ENCODE results near the gene AADACL3.
"Not testable (repeated sequence)": the region's sequence is repeated elsewhere in the genome, so short reads cannot be mapped to it uniquely, and the experiment has no call there.

Gene AADACL3

GRCh38 chr1:12714710-12715475 lies 1.0 kb upstream of the AADACL3 start:
- DNase-seq (ENCODE audit: low read depth in 3 of 3) = no peak

DNA sequence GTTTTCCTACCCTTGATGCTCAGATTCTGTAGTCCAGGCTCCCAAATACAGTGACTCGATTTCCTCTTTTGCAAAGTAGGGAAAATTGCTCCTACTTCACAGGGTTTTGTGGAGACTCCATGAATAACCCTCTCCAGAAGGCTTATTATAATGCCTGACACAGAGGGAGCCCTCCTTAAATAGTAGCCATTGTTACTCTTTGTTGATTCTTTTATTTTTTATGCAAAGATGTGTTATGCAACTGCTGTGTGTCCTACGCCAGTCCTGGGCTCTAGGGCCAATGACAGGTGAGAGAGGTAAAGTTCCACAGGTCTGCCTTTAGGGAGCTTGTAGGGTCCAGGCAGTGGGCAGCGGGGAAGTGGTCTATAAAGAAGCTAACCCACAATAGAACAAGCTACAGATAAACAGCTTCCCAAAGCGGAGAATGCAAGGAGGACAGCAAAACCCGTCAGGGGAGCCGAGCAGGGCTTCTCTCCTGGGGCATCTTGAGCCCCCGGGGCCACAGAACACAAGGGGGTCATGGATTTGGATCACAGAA lies 1.5 kb downstream of the AADACL3 start:
- no peak for DNase-seq (ENCODE audit: low read depth in 3 of 3)

DNA sequence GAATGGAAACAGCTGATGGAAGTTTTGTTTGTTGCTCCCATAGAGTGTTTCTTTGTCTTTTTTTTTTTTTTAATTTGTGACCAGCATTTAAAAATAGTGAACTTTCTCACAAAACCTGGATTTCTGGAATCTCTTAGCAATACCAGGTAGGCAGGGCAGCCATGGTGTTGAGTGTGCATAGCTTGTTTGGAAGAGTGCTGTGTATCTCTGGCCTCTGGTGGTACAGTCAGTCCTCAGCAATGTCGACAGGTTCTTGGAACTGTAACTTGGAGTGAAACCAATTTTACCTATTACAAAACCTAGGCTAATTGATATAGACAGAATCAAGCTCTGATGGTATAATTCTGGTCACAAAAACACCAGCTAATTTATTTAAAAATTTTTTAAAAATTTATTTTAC lies 6.7 kb downstream of the AADACL3 start:
- DNase-seq (ENCODE audit: low read depth in 3 of 3) = no peak

- DNase-seq (ENCODE audit: low read depth in 3 of 3) = no peak
Observed at GRCh38 chr1:12728391-12728790, 12.5 kb downstream of the AADACL3 start.

DNA sequence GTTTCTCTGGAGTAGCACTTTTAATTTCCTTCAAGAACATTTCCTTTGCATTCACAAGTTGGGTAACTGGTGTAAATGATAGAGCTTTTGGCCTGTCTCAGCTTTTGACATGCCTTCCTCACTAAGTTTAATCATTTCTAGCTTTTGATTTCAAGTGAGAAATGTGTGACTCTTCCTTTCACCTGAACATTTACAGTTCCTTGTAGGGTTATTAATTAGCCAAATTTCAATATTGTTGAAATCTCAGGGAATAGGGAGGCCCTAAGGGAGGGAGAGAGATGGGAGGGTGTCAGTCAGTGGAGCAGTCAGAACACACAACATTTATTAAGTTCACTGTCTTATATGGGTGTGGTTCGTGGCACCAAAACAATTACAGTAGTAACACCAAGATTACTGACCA lies 14.2 kb downstream of the AADACL3 start:
- DNase-seq (ENCODE audit: low read depth in 3 of 3) = no peak

GRCh38 chr1:12731084-12731483 lies 15.2 kb downstream of the AADACL3 start:
- DNase-seq (ENCODE audit: low read depth in 3 of 3) = not testable (repeated sequence)

DNA sequence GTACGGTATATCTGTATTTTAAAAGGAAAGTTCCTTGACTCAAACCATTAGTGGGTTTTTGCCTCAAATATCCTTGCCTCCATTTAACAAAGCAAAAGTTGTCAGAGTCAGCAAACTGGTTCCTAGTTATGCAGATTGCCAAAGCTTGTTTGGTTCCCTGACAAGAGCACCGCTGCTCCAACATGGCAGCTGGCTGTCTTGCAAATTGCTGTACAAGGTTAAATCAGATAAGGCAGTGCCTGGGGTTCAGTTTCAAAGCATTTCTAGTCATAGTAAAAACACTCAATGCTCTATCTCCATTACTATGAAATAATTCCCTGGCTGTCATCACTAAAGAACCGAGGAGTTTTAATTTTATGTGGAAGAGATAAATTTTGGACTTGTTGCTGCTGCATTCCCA lies 18.7 kb downstream of the AADACL3 start:
- no peak for DNase-seq (ENCODE audit: low read depth in 3 of 3)

- DNase-seq (ENCODE audit: low read depth in 3 of 3) = no peak
Observed at GRCh38 chr1:12738934-12739333, 23.0 kb downstream of the AADACL3 start.

- DNase-seq (ENCODE audit: low read depth in 3 of 3) = no peak
Observed at GRCh38 chr1:12739613-12740012, 23.7 kb downstream of the AADACL3 start.

GRCh38 chr1:12741946-12742345 lies 26.0 kb downstream of the AADACL3 start:
- DNase-seq (ENCODE audit: low read depth in 3 of 3) = no peak

DNA sequence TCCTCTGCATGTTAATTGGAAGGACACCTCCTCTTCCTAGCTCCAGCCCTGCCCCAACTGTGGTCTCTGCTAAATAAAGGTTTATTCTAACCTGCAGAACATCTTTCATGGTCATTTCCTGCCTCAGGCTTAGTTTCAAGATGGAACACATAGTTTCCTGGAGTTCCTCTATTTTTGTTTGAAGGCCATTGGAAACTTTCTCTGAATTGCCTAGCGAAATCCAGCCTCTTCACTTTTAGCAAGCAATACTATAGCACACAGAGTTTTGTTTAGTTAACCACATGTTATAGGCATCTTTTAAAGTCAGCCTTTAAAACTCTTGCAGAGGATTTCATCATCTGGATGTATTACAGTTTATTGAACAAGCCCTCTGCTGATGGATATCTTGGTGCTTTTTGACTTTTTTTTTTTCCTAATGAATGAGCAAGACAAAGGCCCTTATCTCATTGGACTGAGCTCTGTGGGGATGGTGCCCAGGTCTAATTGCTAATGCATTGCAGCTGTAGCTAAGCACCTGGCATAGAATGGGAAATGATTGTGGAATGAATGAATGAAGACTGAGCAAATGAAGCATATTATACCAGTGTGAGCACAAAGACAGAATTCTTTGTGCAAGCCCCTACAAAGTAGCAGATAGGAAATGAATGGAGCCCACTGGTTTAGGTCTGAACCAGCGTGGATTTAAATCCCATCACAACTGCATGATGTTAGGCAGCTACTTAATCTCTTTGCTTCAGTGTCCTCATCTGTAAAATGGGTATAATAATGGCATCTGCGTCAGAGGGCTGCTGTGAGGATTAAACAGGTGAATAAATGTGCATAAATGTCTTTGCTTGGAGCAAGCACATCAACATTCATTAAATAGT lies 29.4 kb downstream of the AADACL3 start:
- no peak for DNase-seq (ENCODE audit: low read depth in 3 of 3)

DNA sequence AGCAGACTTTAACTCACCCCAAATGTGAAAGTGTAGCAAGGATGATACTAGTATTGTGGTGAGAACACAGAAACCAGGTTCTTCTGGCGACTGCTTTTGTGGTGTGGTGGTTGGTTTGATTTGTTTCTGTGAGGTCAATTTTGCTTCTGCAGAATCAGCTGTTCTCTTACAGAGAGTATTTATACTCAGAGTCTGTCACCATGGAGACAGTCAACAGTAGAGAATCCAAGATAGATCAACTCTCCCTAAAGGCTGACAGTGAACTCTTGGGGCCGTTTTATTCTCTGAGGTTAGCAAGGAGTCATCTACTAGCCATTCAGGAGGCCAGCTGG lies 30.0 kb downstream of the AADACL3 start, which contains the start of gene CFAP107:
Gene CFAP107, plus strand, starts transcription at position 209 of the 332 bp plus-strand sequence. CDS start 231 bp downstream, outside the sequence.
- DNase-seq (ENCODE audit: low read depth in 3 of 3) = no peak

DNA sequence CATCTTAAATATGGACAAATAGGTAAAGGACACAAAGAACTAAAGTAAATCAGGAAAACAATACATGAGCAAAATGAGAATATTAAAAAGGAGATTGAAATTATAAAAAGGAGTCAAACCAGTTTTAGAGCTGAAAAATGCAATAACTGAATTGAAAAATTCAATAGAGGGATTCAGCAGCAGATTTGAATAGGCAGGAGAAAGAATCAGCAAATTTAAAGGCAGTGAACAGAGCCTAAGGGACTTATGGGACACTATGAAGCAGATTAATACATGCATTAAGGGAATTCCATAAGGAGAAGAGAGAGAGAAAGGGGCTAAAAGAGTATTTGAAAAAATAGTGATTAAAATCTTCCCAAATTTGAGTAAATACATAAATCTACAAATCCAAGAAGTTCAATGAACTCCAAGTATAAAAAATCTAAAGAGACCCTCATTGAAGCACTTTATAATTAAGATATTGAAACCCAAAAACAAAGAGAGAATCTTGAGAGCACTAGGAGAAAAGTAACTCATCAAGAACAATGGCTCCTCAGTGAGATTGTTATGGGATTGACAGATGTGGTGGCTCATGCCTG lies 33.0 kb downstream of the AADACL3 start:
- DNase-seq (ENCODE audit: low read depth in 3 of 3) = no peak

DNA sequence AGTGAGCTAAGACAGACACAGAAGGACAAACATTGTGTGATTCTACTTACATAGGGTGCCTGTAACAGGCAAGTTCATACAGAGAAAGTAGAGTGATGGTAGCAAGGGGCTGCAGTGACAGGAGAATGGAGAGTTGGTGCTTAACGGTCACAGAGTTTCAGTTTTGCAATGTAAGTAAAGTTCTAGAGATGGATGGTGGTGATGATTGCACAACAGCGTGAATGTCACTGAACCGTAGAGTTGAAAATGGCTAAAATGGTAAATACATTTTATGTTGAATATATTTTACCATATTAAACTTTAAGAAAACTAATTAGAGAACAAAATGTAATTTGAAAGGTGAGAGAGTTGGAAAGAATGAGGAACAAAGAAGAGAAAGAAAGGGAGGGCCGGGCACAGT lies 38.8 kb downstream of the AADACL3 start:
- no peak for DNase-seq (ENCODE audit: low read depth in 3 of 3)

GRCh38 chr1:12756273-12756672 lies 40.4 kb downstream of the AADACL3 start:
- DNase-seq (ENCODE audit: low read depth in 3 of 3) = no peak

DNA sequence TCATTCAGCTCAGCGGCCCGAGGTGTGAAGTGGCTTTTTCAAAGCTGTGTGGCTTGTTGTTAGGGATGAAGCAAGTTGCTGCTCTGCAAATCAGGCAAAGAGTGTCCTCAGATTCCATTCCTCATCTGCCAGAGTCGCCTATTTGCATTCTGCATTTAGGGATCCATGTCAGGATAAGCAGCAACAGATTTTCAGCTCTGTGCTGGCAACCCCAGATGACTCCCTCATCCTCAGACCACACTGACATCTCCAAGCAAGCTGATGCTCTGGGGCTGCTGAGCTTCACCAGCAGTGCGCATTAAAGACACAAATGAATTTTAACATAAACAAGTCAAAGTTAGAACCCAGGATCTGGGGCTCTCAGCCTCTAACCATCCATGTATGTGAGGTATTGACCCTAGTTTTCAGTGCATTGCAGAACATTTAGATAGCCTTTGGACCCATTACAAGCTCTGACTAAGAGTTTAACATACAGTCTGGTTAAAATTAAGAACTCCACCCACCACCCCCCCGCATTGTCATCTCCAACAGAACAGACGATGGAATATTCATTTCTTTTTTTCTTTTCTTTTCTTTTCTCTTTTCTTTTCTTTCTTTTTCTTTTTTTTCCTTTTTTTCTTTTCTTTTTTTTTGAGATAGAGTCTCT lies 41.0 kb downstream of the AADACL3 start:
- no peak for DNase-seq (ENCODE audit: low read depth in 3 of 3)

- DNase-seq (ENCODE audit: low read depth in 3 of 3) = no peak
Observed at GRCh38 chr1:12757836-12758235, 41.9 kb downstream of the AADACL3 start.

- DNase-seq (ENCODE audit: low read depth in 3 of 3) = no peak
Observed at GRCh38 chr1:12760256-12760795, 44.4 kb downstream of the AADACL3 start.

DNA sequence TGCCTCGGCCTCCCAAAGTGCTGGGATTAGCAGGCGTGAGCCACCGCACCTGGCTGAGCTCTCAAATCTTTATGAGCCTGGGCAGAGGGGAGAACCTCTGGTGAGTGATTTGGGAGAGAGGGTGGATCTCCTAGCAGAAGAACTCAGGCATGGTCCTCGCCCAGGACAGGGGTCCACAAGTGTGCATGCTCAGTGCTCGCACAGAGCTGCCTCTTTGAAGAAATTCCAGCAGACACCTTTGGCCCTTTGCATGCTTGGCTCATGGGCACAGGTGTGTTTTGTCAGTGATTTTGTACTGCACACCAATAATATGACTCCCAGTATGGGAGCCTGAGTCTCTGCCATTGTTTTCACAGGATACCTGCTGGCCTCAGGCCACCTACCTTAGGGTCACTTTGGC lies 45.9 kb downstream of the AADACL3 start:
- DNase-seq (ENCODE audit: low read depth in 3 of 3) = no peak

GRCh38 chr1:12762766-12763165 lies 46.9 kb downstream of the AADACL3 start:
- no peak for DNase-seq (ENCODE audit: low read depth in 3 of 3)

DNA sequence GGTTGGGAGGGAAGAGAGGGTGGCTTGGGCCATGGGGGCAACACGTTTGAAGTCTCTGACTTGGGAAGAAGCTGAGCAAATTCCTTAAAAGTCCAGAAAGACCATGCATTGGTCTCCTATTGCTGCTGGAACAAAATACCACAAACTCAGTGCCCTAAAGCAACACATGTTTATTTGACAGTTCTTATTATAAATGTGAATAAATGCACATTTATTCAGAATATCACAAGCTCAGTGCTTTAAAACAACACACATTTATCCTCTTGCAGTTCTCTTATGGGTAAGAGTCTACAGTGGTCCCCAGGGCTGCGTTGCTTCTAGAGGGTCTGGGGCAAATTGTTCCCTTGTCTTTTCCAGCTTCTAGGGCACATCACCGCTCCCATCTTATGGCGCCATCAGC lies 47.6 kb downstream of the AADACL3 start:
- no peak for DNase-seq (ENCODE audit: low read depth in 3 of 3)

DNA sequence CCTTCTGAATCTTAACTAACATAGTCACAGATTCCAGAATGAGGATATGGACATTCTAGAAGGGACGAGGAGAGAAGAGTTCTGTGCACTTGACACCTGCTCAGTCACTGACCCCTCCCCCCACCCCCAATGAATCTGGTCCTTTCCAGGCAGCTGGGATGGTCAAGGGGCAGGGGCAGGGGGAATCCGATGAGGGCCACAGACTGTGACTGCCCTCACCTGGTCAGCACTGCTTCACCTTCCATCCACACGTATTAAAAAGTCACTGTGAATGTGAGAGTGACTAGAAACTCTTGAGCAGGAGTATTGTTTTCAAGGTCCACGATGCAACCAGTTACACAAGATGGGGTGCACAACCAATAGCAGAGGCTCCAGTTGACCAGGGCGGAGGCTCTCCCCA lies 48.1 kb downstream of the AADACL3 start:
- DNase-seq (ENCODE audit: low read depth in 3 of 3) = no peak
